SU-DHL-6 (cell line): Measurements from ENCODE around the gene RASA2.

Experiments
- CTCF ChIP-seq: fragments of 200-600 bp; sonication (generic); IDR thresholded peaks from one replicate; pipeline ENCODE4 v1.5.1; 2017; ENCODE audit warnings: antibody characterized with exemption, mild to moderate bottlenecking, low read length, moderate library complexity; ENCODE audit not compliant: insufficient read depth, poor library complexity, severe bottlenecking
- EZH2phosphoT487 ChIP-seq: fragments of 200-600 bp; sonication (generic), shearing (Covaris generic); conservative IDR thresholded peaks from 2 replicates; pipeline ENCODE4 v1.6.1; 2018; ENCODE audit warnings: mild to moderate bottlenecking, antibody characterized with exemption, low read length, moderate library complexity, mixed read lengths

GRCh38 chr3:141466633-141467169 is 20.1 kb upstream of the RASA2 start:
- TF ChIP-seq CTCF (no peak), EZH2phosphoT487 (no peak)
